Stimulated activated CD8-positive, alpha-beta memory T cell treated with anti-CD3 and anti-CD28 coated beads, Interleukin-15, amount 100 ng/mL, for 1 hour (primary cell): ENCODE measurements around the gene ARAP3.

ENCODE experiments used
- DNase-seq: peaks from one replicate; pipeline ENCODE4 v3.0.0-alpha.2; 2020; ENCODE audit warnings: low read depth

The ARAP3 gene

DNA sequence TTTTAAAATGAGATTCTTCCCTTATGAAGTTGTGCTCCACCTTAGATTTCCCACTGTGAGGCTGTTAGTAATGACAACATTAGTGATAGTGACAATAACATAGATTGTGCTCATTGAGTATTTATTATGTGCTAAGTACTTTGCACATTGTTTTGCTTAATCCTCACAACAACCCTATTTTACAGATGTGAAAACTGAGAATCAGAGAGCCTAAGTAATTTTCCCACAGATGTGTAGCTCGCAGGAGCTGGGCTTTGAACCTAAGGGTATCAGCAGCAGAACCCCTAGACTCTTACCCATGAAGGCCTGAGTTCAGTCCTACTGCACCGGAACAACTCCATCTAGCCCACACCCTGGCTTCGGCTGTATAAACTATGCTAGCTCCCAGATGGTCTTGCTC lies 15.6 kb upstream of the ARAP3 start:
- no peak for DNase-seq

DNA sequence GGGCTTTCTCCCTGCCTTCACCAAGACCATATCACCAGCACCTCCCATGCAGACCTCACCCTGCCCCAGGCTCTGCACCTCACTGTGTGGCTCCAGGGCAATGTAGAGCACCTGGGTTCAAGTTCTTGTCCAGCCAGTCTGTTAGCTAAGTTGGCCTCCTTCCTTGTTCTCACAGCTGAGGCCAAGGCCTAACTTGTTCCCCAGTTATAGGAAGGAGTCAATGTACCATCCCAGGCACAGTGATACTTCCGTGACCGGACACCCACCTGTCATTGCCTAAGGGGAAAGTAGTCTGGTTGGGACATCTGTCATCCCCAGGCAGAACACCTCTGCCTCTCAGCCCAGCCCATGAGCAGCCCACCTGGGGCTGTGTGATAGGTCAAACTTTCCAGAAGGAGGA lies 14.4 kb upstream of the ARAP3 start:
- no peak for DNase-seq

DNA sequence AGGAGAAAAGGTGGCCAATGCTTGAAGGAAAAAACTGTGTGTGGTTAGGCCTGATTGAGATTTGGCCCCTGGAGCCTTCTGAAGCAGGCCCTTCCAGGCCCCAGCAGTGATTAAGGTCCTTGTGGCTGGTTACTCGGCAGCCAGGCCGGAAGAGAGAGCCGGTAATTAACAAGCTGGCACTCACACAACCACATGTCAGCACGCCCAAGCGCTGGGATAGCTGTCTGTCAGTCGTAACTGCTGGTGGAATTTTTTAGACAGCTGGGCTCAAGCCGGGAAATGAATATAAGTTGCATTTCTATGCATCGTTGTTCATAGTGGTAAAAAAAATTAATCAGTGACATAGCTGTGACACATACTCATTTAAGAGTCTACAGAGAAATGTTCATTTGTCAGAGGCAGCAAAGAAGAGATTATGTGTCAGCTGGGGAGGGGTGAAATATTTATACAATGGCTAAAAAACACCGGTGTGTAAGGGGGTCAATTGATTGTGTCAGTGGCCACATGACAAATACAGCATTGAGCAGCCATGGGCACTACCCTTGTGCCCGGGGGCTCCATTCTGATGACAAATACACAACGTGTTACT lies 13.7 kb upstream of the ARAP3 start:
- no peak for DNase-seq

DNA sequence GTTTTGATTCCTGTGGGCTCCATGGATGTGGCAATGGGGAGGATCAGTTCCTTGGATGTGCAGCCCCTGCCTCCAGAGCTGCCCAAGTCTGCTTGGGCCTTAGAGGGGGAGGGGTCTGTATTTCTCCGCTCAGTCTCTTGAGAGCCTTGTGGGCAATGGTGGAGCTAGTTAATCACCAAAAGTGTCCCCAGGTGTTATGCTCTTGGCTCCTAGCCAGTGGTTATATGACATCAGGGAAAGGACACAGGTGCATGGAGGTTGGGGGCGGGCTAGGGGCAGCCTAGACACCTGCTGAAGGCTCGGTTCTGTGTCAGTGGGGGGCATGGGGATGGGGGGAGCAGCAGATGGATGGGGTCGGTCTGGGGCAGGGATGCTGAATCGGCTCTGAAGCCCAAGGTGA lies 12.4 kb upstream of the ARAP3 start:
- DNase-seq: no peak

DNA sequence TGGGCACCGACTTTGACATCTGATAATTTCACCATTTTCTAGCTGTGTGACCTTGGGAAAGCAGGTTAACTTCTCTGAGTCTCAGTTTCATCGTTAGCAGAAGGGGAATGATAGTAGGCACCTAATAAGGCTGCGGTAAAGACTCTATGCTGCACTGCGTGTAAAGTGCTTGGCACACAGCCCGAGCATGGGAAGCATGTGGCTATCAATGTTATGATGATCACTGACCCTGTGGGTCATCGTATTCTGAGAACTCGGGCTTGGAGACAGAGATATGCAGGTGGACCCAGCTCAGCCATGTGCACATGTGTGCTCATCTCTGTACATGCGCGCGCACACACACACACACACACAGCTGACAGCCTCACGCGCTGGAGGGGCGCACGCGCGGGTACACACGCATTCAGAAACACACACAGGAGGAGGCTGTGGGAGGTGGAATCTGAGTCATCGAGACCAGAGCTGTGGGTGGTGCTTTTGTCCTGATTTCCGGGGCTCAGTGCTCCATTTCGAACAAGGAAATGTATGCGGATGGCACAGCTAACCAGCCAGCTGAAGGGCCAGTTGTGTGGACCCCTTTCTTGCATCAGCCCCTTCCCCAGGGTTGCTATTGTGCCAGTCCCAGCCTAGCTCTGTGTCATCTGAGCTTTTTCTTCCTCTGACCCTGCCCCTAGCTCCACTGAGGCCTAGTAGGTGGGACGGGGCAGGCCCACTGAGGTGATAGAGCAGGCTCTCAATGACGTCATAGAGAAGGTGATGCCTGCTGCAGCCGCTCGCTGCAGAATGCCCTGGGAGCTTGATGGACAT lies 11.1 kb upstream of the ARAP3 start:
- DNase-seq: peak; percentile 24

DNA sequence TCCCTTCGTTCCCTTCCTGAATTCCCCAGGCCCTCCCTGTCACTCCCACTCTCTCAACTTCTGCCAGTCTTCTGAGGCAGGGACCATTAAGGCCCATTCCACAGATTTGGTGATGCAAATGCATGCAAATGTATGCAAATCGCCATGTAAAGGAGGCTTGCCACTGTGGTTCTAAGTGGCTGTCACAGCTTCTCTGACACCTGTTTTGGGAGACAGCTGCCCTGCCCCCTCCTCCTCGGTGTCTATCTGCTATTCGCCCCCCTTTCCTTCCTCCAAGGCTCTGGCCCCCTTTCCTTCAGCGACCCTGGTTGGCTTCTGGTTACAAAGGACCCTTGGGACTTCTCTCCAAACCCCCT lies 10.5 kb upstream of the ARAP3 start:
- no peak for DNase-seq

DNA sequence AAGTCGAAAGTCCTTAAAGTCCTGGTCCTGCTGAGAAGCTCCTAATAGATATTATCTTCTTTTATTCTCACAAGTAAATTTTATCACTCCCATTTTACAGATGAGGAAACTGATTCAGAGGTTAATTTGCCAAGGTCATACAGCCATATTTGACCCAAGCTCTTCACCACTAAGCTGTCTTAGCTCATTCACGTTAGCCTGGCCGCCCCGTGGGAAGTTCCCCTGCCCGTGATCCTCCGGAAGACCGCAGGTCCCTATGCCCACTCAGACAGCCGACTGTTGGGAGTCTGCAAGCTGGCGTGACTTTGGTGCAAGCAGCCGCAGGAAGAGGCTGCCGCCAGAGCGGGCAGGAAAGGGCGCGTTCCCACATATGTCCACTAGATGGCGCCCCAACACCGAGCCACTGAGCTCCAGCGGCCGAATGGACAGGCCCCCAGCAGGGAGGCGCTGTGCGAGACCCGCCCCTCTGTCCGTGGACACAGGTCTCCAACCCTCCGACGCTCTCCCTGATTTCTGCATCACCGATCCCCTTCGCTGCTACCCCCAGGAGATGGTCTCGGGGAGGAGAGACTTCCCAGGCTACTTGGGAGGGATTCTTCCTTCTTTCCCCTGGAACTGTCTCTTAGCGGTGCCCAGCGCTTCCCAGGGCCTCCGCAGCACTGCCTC lies 10.0 kb upstream of the ARAP3 start:
- peak; percentile 75 for DNase-seq

DNA sequence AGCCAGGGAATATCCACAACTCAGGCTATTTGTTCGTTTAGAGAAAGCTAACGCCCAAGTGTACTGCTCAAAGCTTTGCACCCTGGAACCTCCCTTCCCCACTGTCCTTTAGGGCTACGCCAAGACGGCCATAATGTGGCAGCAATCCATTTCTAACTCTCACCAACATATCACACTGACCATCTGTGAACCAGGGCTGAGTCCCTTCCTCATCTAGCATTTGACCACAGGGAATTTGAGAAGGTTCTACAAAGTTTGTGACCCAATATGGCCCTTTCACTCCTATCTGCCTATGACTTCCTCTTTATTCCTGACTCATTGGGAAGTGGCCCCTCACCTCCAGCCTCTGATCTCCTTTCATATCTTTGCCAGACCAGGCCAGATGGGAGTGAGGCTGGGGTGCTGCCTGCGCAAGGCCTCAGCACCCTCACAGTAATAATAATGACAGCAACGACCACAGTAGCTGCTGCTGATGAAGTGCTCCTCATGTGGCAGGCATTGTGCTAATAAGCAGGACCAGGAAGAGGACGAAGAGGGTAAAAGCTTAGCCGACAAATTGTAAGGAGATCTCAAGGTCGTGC lies 9.3 kb upstream of the ARAP3 start:
- DNase-seq: no peak

DNA sequence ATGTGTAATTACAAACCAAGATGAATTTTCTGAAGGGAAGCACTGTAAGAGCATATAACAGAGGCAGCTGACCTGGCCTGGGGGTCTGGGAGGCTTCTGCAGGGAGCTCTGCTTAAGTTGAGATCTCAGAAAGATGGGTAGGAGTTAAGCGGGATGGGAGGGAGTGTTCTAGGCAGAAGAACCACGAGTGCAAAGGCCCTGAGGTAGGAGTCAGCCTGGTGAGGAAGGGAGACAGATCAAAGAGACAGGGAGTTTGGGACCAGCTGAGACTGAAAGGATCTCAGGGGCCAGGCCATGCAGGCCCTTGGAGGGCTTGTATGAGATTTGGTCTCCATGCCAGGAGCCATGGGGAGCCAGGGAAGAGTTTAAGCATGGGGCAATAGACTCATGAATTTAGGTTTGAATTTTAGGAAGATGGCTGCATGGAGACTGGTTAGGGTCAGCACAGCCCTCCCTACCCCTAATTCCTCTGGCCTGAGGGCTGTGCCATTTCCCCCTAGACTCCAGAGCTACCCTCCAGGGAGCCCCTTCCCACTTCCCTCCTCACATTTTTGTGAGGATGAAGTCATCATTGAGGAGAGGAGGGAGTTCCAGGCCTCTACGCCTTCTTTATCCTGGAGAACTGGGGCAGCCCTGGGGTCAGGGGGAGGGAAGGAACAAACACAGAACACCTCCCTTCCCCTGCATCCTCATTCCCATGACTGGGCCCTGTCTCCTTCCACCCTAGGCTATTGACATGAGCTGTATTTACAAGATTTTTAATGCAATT lies 4.8 kb upstream of the ARAP3 start:
- DNase-seq: no peak

DNA sequence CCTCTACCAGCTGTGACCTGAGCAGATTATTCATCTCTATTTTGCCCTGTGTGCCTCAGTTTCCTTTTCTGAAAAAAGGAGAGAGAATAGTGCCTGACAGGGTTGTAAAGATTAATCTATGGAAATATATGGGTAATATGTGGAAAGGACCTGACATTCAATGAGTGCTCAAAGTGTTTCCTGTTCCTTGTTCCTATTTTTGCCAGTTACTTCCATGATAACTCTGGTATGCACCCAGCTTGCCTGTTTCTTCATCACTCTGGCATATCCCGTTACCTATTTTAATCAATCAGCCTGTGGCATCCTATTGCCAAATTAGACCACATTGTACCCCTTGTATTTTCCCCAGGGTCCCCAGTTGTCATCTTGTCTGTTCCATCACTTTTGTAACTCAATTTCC lies 3.6 kb upstream of the ARAP3 start:
- no peak for DNase-seq

DNA sequence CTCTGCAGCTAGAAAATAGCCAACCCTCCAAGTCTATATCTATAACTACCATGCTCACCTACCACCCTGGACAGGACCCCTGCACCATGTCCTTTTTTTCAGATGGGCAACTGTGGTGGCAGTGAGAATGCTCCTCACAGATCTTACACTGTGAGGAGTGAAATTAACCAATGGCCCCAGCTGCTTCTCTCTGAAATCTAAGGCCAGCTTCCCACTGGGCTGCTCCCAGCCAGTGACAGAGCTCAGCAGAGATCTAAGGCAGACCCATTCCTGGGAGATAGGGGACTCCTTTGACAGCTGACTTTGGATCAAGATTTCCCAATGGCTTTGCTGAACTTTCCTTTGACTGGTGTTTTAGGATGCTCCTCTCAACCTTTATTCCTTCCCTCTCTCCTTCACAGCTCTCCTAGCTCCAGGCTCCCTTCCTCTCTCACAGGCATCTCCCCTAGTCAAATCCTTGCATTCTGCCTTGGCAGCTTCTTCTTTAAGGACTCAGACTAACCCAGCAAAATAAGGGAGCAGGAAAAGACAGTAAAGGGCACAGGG lies 1.6 kb upstream of the ARAP3 start:
- no peak for DNase-seq

DNA sequence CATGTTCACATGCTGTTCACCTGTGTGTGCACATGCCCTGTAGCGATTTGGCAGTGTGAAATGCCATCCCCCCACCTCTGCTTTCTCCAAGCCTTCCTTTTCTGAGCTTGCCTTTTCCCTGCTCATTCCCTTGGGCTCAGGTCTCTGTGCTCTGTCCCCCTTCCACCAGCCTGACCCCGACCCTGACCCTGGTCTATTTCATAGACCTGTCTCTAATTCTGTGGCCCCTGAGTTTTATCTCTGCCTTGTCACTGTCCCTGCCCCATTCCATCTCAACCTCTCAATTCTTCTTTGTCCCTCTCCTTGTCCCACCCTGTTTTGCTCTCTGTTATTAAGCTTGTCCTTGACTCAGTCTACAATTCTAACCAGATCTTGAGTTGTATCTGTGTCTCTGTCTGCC lies 735 bp downstream of the ARAP3 start:
- no peak for DNase-seq

DNA sequence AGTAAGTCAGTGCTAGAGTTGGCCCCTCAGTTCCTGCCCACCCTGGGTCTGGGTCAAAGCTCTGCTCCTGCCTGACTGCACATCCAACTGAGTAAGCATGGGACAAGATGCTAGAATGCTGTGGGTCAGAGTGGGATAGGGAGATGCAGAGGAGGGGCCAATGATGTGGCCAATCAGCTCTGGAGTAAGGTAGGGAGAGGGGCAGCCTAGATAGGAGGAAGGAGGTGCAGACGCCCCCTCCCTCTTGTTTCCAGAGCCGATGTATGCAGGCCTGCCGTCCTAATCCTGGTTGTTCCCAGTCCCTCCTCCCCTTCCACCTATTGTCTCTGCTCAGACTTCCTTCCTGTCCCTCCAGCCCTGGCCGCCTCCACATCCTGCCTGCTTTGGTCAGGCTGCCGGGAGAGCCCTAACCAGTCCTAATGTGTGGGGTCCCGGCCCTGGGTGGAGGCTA lies 1.3 kb downstream of the ARAP3 start:
- DNase-seq: no peak

DNA sequence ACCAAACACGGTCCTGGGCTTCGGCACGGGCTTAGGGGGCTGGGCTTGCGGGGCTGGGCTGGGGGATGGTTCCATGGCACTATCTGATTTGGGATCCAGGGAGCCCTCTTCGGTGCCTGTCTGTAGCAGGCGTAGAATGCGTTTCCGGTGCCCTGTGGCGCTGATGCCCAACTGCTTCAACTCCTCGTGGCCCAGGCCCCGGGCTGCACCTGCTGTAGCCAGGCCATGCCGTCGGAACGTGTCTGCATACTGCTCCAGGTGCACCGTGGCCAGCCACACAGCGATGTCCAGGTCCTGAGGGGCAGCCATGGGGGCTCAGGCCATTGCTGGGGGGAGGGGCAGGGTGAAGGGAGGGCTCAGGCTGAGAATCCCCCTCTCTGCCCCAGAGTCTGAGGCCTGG lies 1.9 kb downstream of the ARAP3 start:
- no peak for DNase-seq

DNA sequence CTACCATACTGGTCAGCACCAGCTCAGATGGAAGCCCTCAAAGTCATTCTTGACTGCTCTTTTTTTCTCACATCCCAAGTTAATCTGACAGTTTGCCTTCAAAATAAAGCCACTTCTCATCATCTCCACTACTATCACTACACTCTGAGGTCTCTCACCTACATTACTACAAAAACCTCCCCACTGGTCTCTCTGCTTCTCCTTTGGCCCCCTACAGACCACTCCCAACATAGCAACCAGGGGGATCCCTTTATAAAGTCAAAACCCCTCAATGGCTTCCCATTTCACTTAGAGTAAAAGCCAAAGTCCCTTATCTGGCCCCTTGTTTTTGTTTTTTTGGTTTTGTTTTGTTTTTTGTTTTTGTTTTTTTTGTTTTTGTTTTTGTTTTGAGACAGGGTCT lies 4.6 kb downstream of the ARAP3 start:
- no peak for DNase-seq

DNA sequence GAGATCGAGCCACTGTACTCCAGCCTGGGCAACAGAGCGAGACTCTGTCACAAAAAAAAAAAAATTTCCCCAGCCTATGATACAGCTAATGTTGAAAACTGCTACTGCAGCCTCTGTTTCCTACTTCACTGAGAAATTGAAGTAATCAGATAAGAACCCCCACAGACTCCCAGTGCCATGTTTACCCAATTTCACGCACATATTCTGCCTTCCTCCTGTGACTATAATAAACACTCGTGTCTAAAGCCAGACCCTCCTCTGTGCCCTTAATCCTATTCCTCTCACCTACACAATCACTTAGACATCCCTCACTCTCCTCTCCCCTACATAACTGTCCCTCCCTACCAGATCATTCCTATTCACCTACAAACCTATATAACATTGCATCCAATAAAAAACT lies 6.4 kb downstream of the ARAP3 start:
- no peak for DNase-seq

DNA sequence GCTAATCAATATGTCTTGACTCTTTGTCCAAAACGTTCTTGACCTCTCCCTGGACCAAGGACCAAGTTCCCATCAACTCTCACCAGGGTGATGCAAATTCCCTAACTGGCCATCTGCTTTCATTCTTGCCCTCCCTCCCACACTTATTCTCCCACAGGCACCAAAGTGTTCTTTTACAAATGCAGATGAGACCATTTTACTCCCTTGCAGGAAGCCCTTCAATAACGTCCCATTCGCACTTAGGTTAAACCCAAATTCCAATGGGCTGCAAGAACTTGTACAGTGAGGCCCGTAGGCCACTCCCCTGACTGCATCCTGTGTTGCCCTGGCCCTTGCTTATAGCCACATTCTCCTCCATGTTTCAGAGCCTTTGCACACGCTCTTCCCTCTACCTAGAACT lies 7.3 kb downstream of the ARAP3 start:
- DNase-seq: no peak

DNA sequence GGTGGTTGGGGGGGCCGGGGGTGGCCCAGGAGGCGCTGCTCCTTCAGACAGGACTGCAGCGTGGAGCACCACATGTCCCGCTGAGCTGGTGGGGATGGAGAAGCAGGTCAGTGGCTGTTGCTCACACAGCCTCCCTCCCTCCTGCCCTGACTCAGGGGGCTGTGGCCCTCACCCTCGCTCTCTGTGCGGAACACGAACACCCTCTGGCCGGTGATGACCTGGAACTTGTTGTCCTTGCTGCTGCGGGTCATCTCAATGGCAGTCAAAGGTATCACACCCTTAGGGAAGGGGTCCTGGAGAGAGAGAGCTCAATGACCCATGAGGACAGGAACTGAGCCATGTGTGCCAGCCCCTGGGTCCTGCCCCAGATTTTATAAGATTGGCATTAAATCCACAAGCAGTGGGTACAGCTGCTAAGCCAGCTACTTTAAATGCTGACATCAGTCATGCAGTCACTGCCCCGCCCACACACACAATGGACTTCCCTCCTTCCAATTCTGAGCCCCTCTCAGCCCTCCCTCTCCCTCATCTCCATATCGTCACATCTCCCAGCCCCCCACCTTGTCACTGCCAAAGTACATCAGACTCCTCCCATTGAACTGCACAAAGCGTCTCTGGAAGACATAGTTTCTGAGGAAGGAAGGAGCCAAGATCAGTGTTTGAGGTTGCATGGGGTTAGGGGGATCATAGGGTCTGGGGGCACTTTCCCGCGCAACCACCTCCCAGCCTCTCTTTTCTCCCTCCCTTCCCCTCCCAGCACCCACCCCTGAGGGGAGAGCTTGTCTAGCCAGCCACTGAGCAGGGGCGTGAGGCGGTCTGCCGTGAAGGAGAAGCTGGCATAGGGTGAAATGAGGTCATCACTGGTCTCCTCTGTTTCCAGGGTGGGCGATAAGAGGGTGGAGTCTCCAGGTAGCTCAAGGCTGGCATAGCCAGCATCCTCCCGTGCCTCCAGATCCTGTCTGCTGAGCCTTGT lies 8.9 kb downstream of the ARAP3 start:
- no peak for DNase-seq

DNA sequence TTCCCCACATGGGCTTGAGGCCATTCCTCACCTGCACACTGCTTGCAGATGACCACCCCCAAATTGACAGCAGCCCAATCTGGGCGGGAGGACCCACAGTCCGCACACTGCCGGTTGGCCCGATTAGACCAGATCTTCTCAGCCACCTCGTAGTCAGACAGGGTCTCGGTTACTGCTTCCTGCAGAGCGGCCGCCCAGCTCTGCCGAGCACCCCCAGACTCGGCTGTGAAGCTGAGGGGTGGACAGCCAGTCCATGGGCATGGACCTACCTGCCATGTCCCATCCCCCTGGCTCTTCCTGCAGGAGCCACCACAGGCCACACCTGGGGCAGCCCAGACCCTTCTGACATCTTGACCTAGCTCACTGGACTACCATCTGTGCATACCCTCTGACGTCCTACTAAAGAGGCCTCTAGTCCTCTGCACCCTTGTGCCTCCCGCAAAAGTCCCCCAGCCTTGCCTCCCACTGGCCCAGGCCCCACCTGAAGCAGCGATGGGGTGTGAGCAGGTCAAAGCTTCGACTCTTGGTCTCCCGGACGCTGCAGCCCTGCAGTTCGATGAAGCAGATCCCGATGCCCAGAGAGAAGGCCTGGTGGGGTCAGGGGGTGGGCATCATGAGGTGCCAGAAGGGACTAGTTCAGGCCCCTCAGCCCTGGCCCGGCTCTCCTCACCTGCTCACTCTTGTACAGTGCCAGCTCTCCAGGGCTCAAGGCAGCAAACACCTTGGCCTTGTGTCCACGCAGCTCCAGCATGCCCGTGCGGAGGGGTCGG lies 9.8 kb downstream of the ARAP3 start:
- DNase-seq: no peak

DNA sequence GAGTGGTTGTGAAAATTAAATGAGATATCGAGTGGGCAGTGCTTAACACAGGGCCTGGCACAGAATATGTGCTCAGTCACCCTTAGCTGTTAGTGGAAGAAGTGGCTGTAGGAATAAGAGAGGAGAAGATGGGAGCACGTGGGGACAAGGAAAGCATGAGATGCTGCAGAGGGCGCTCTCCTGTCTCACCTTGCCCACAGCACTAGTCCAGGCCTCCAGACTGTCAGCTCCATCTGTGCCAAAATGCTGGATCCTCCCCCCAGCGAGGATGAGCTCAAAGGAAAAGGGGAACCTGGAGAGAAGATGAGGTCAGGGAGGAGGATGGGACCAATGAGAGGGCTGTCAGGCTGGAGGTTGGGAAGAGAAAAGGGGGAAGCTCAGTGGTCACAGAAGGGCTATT lies 12.5 kb downstream of the ARAP3 start:
- DNase-seq: no peak
